ENCODE data around the gene SUSD1.
A peak's percentile ranks its signal among the peaks of the same experiment; 100 is the strongest.
"Not testable (repeated sequence)": the region's sequence is repeated elsewhere in the genome, so short reads cannot be mapped to it uniquely, and the experiment has no call there.

The SUSD1 gene

GRCh38 chr9:112173489-112174221 lies 1.4 kb downstream of the SUSD1 start:
- DNase-seq (ENCODE audit: low read depth) = no peak

GRCh38 chr9:112170968-112171367 lies 4.1 kb downstream of the SUSD1 start:
- no peak for DNase-seq (ENCODE audit: low read depth)

GRCh38 chr9:112170235-112170634 lies 4.9 kb downstream of the SUSD1 start:
- DNase-seq (ENCODE audit: low read depth) = no peak

GRCh38 chr9:112169368-112169767 lies 5.7 kb downstream of the SUSD1 start:
- DNase-seq (ENCODE audit: low read depth) = no peak

DNA sequence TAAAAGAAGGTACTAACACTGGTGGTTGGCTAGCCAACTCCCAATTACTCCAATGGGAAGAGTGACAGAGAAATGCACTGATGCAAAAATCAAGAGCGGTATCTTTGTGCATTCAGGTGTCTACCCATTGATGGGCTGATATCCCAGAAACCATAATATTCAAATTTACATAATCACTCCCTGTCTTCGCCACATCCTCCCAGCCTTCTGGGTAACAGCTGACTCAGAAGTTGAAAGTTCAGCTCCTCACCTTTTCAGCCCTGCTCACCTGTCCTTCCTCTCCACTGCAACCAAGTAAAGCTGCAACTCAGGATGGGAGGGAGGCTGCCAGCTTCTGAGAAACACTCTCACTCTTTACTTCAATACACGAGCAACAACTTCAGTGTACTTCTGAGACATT lies 6.9 kb downstream of the SUSD1 start:
- no peak for DNase-seq (ENCODE audit: low read depth)

DNA sequence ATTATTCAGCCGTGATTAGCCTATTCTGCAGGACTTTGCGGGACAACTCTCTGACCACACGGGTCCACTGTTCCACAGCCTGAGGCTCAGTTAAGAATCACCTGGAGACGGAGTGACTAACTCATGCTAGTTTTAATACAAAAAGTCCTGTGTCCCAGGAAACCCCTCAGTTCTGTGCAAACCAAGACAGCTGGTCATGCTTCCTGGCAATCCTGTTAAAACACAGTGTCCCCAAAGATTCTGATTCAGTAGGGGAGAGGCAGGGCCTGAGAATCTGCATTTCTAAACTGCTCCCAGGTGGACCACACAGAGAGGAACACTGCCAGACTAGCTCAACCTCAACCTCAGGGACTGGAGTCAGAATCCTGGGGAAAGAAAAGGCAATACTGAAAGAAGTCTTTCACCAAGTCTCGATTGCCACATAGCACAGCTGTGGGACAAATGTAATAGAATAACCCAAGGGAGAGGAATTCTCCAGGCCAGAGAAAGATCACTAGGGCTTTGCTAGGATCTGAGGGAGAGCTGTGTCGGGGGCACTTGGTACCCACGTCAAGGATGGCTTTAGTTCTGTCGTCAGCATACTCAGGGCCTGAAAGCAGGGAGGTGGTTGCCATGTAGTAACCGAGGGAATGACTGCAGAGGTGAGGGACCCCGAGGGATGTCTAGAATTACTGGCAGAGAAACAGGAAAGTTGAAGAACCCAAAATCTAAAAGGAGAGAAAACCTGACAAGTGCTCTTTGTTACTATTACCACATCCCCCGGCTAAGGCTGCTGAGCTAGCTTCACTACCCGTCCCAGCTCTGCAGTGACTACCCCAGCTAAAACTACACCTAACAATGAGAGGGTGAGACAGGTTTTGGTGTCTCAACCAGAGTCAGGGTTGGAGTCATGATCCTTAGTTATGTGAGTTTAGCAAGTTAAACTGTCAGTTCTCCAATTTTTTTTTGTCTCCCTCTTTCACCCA lies 8.6 kb downstream of the SUSD1 start:
- DNase-seq (ENCODE audit: low read depth) = peak; percentile 52

DNA sequence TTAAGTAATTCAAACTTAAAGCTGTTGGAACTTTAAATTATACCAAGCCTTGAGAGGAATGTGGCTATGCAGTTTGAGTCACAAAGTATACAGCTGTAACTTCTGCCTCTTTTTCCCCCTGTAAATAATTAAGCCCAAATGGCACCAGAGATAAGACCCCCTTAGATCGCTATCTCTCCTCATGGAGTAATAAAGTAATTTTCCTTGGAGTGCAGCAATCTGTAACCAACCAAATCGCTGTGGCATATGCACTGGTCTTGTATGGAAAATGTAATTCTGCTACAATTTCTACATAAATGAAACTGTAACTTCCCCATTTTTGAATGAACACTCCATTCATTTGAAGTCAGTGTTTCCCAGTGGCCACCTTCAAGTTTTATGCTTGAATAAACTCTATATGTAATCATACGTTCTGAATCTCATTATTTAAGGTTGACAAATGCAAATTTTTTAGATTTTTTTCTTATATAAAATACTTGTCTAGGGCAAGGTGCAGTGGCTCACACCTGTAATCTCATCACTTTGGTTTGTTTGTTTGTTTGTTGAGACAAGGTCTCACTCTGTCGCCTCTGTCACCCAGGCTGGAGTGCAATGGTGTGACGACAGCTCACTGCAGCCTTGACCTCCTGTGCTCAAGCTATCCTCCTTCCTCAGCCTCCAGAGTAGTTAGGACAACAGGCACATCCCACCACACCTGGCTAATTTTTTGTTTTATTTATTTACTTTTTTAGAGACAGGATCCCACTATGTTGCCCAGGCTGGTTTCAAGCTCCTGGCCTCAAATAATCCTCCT lies 12.3 kb downstream of the SUSD1 start:
- no peak for DNase-seq (ENCODE audit: low read depth)

DNA sequence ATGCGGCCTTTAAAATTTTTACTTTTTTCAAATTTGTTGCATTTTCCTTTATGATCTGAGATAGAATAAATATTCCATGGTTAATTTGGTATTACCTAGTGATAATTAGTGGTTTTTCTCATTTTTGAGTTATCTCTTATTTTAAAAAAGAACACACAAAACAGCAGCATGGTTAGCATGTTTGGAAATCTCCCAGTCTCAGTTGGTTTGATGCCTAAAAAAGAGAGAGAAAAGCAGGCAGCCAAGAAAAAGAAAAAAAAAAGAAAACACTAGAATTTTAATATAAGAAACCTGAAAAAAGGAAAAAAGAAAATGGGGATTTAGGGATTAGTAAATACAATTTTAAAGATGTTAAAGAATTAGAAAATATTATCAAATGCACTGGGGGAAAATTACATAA lies 15.3 kb downstream of the SUSD1 start:
- no peak for DNase-seq (ENCODE audit: low read depth)

GRCh38 chr9:112158656-112159367 lies 16.3 kb downstream of the SUSD1 start:
- no peak for DNase-seq (ENCODE audit: low read depth)

- no peak for DNase-seq (ENCODE audit: low read depth)
Measured at GRCh38 chr9:112157961-112158360, 17.1 kb downstream of the SUSD1 start.

DNA sequence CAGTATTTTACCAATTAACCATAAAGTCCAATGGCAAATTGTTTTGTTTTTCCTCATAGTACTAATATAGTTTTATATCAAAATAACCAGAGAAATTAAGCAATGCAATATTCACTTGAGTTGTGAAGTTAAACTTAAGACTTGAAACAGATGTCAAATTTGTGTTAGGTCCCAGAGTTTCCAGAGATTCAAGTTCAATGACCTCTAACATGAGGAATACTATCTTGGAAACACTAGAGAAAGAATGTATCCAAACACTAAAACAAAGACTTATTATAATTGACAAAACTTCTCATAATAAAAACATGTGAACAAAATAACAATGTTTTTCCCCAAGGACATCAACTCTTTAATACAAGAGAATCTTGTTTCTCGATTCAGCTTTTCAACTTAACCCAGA lies 18.0 kb downstream of the SUSD1 start:
- no peak for DNase-seq (ENCODE audit: low read depth)

DNA sequence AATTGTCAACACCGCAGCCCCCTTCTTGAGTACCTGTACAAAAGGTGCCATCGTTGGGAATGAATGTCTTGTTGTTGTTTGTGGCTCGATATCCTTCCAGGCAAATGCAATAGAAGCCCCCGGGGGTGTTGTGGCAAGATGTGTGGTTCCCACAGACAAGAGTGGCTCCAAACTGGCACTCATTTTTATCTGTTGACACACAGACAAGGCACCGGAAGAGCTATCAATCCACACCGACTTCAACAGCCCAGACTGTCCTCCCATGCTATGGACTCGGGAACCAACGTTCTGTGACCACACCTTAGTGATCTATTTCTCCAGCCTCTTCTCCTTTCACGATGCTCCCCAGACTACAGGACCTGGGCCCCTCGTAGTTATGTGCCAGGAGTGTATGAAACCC lies 25.9 kb downstream of the SUSD1 start:
- no peak for DNase-seq (ENCODE audit: low read depth)

DNA sequence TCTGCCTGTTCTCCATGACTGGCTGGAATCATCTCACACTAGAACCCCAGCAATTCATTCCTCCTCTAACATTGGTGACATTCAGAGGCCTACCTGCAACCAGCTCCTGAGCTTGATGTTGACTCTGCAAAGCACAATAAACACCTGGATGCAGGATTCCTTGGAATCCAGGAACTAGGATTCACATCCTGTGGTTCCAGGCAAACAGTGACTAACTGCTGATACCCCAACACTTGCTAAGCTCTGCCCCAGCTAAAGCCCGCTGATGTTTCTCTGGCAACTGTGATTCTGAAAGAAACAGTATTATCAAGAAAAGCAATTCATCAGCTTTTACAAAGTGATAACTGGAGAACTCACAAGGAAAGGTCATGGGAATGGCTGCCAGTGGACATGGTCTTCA lies 29.2 kb downstream of the SUSD1 start:
- no peak for DNase-seq (ENCODE audit: low read depth)

DNA sequence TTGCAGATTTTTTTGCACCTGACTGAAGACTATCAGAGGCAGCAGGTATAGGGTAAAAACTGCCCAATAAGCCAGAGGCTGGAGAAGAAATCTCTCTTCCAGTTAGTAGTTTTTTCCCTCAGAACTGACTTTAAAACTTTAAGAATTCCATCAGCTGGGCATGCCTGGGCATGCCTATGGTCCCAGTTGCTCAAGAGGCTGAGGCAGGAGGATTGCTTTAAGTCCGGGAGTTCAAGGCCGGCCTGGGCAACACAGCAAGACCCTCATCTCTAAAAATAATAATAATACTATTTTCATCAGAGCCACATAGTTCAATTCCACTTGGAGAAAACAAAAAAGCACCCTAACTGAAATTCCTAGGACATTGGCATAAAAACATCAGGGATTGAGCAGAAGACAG lies 30.3 kb downstream of the SUSD1 start:
- no peak for DNase-seq (ENCODE audit: low read depth)

DNA sequence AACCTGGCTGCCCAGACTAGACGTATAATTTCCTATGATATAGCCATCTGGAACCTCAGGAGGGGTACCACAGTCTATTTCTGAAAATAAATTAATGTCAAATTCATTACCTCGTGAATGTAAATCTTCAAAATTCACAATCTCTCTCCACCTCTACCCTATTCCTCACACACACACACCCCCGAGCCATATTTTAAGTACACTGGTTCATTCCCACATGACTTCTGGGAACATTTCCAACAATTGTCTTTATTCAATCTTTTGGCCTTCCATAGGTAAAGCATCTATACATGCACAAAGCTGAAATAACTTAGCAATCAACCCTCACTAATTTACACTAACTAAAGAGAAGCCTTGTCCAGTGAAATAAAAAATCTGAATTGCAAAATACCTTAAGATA lies 32.7 kb downstream of the SUSD1 start:
- no peak for DNase-seq (ENCODE audit: low read depth)

GRCh38 chr9:112140936-112141335 lies 34.2 kb downstream of the SUSD1 start:
- no peak for DNase-seq (ENCODE audit: low read depth)

GRCh38 chr9:112137066-112137465 lies 38.0 kb downstream of the SUSD1 start:
- DNase-seq (ENCODE audit: low read depth) = no peak

- DNase-seq (ENCODE audit: low read depth) = no peak
Measured at GRCh38 chr9:112135706-112136105, 39.4 kb downstream of the SUSD1 start.

- DNase-seq (ENCODE audit: low read depth) = not testable (repeated sequence)
Measured at GRCh38 chr9:112133806-112134205, 41.3 kb downstream of the SUSD1 start.

DNA sequence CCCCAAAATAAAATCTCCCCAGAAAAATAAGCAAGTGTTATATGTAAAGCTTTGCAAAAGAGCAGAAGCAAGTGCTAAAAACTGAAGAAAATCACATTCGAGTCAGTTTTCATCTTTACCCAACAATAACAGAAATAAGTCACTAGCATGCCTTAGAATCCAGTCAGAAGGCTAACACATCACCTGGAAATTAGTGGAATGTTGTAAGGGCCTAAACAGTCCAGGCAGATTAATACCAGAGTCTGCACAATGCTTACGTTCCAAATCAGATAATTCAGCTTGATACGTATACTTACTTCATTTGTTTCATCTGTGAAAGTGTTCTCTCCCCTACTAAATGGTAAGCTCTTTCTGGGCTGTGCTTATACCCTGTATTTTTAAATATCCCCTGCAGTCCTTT lies 42.7 kb downstream of the SUSD1 start:
- no peak for DNase-seq (ENCODE audit: low read depth)

DNA sequence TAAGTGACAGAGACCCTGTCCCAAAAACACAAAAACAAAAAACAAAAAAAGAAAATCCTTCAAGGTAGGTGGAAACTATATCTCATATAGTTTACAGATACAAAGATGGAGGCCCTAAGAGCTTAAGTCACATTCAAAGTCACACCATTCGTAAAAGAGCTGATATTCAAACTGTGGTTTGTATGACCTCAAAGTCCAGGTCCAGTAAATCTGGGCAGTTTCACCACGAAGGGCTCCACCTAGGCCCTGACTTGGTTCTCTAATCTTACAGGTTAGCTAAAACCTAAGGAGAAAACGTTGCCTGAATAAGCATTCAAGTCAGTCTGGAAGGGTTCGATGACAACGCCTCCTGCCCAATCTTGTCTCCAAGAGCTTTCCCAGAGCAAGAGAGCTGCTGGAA lies 44.1 kb downstream of the SUSD1 start:
- DNase-seq (ENCODE audit: low read depth) = no peak

- no peak for DNase-seq (ENCODE audit: low read depth)
Measured at GRCh38 chr9:112130347-112130746, 44.8 kb downstream of the SUSD1 start.
